Retina (tissue), 1 donor: ENCODE data around the gene CASTOR1.
A peak's percentile ranks its signal among the peaks of the same experiment; 100 is the strongest.
"Not testable (repeated sequence)": the region's sequence is repeated elsewhere in the genome, so short reads cannot be mapped to it uniquely, and the experiment has no call there.

ENCODE experiments used
- DNase-seq: peaks from one replicate; pipeline ENCODE4 v3.0.0-alpha.2; 2016

CASTOR1 gene

DNA sequence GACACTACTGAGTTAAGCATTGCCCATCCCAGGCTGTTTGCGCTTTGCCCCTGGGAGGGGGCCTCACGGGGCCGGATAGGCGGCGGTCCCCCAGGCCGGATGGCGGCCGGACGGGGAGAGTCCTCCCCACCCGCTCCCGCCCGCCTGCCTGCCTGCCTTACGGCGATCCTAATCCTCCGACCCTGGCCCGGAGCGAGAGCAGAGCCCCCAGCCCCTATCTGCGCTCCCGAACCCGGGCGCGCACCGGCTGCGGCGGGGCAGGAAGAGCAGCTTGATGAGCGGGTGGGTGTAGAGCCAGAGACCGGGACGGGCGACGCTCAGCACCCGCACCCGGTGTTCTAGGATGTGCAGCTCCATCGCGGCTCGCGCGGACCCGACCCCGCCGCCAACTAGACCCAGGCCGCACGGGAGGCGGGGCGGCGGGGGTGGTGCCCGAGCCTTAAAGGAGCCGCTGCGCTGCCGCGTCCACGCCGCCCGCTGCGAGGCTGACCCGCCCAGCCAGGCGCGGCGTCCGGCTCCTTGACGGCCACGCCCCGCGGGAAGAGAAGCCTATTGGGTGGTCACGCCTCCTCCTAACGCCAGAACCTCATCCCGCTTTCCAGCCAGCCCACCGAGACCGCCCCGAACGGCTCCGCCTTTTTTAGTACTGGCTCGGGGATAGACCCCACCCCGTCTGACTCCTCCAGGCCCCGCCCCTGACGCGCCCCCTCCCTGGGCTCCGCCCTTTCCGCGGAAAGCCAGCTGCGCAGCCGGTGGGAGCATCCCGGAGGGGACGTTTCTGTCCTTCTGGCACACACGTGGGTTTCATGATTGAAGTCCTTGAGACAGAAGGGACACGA, at the start of gene CASTOR1:
Gene CASTOR1 (minus strand): TSS at position 365 of the 839 bp plus-strand sequence. CDS start 8 bp downstream, at position 357.
- peak; percentile 94 for DNase-seq

DNA sequence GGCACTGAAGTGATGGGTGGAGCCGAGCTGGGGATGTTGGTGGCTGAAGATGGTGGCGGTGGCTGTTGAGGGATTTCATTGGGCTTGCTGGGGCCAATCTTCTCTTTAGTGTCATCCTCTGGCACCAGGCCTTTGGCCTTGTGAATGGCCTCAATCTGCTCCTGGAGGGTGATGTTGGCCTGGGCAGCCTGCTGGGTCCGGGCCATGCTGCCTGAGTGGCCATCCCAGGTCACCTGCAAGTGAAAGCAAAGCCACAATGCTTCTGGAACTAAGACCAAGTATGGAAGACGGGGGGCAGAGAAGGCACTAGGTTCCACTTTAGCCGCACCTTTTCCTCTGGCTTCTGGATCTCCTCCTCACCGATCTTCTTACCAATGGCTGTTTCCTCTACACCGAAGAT, 49.5 kb upstream of the CASTOR1 start:
- no peak for DNase-seq

DNA sequence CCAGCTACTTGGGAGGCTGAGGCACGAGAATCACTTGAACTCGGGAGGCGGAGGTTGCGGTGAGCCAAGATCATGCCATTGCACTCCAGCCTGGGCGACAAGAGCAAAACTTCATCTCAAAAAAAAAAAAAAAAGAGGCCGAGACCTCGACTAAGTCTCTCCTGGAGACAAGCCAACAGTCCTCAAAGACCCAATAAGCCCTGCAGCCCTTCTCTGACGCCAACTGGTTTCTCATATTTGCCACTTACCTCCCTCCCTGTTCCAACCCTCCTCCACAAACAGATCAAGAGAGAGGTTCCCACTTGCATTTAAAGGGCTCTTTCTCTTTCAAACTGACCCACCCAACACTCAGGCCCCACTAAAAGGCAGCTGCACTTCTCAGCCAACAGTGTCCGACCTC, 49.0 kb upstream of the CASTOR1 start:
- not testable (repeated sequence) for DNase-seq

DNA sequence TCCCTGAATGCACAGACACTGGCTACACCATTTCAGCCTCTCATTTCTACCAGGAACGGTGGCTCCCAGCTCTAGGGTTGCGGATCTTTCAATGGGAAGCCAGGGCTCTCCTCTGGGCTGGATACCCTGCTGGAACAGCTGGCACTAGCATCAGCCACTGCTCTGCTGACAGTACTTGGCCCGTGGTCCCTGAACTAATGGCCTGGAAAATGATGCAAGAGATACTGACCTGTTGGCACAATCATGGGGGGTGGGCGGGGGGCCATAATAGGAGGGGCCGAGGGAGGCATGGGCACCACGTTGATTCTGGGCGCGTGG, 48.1 kb upstream of the CASTOR1 start:
- DNase-seq: no peak

DNA sequence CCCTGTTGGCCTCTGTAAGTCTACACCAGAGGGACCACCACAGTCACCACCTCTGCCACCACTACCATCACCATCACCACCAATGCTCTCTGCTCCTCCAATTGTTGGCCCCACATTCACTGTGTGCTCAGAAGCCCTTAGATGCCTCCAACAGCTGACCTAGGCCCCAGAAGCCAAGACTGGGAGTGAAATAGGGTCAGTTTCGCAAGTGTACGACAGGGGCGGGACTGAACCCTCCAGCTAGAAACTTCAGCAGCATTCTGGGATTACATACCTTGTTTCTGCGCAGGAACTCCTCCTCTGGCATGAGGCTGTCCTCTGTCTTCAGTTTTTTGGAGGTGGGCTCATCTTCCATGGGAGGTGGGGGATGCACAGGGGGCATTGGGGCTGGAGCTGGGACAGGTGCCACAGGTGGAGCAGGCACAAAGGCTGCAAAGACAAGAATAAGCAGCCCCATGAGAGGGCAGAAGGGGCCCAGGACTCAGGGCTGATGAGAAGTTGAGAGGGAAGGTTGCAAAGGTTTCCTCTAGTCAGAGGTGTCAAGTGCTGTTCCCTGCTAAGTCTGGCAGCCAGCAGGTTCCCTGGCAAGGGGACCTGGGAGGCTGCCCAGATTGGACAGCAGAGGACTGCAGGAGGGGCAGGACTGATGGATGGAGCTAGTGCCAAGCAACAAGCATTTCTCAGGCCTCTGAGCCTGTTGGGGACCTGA, 47.6 kb upstream of the CASTOR1 start:
- no peak for DNase-seq

DNA sequence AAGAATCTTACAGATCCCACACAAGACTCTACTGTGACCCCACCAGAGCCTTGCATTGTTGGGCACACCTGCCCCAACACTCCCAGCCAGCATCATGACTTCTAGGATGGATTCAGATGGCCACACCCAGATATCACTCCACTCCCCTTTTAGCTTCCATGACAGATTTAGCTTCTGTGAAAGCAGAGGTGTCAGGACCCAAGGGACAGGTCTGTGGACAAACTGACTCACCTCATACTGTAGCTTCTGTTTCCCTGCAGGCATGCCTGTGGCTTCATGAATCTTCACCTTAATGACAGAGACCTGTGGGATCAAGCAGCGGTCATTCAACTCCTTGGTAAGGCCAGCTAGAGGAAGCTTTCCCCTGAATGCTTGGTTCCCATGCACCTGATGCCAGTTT, 45.9 kb upstream of the CASTOR1 start:
- no peak for DNase-seq

DNA sequence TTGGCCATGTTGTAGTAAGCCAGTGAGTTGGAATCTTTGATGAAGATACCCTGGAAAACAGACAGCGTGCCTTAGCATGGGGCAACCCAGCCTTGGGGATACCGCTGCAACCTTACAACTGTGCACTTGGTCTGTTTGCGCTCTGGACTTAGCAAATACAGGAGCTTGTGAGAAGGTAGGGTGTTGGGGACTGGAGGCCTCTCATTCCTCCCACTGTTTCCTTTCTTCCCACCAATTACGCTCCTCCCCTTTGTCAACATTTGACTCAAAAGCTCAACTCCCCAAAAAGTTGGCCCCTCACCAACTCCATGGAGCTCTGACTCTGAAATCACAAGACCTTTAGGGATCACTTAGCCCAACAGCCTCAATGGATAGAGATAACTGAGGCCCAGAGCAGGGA, 45.3 kb upstream of the CASTOR1 start:
- no peak for DNase-seq

DNA sequence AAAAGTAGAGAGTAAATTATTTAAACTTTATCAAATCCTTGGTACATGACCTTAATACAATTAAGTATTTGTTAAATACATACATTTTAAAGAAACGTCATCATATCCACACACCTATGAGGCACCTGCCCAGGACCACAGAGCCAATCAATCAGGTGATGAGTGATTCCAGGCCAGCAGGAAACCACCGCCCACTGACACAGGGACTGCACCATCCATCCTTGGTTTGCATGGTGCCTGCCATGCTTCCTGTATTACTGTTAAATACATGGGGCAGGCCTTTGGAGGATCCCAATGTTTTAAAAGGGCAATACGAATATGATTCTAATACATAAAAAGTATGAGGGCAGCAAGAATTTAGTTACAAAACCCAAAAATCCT, 44.4 kb upstream of the CASTOR1 start:
- DNase-seq: no peak

DNA sequence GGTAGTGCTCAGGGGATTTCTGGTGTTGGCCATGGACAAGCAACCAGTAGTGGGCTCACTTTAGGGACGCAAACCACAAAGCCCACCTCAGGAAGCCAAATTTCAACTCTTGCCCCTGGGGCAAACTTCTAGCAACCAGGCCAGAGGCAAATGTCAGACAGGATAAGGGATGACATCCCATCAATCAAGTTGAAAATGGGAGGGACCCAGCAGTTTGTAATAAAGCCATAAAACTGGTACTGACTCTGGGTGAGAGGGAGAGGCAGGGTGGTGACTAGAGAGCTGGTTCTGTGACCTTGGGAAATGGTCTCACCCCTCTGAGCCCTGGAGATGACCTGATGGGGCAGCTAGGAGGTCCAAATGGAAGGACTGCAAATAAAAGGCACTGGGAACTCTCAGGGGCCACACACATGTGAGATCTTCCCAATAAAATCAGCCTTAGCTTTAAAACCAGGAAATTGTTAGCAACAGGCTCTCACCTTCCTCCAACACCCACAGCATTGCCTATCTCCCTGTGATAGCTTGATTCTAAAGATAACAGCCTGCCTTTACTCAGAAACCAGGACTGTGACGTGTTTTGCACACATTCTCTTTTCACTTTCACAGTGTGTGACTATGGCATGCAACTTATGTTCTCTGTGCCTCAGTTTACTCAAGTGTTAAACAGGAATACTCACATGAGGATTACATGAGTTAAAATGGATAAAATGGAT, 43.8 kb upstream of the CASTOR1 start:
- no peak for DNase-seq

DNA sequence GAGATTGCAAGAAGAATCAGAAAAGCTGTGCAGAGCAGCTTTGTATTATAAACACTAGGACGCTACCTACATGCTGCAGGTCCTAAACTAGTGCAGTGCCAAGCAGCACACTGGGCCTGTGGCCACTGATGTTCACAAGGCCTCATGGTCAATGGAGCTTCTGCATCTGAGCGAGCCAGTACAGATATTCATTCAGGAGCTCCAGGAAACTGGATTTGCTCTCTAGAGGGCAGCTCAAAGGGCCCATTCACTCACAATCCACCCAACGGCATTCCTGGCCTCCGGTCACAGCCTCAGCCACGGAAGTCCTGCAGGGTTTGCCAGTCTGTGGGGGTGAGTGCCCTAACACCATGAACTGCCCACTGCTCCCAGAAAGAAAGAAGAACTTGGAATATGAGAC, 43.2 kb upstream of the CASTOR1 start:
- DNase-seq: no peak

DNA sequence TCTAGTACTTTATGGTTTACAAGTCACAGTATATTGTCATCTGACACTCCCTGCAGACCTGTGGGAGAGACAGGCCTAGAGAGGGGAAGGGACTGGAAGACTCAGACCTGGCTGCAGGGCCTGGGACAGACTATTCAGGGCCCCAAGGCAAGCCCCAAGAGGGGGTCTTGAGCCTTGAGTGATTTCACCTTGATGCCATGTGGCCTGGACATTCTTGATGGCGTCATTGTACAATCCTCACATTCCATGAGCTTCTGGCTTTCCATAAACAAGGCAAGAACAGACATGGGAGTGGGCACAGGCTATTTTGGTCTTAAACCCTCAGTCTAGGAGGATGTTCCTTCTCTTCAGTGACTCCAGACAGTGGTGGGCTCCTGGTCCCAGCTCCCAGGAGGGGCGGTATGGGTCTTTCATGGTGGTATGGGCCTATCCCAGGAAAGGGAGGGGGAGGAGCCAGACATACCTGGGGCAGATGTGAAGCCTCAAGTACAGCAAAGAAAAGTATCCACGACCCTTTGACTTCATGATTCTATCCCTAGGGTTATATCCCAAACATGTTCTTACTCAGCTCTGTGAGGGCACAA, 39.3 kb upstream of the CASTOR1 start:
- DNase-seq: no peak

DNA sequence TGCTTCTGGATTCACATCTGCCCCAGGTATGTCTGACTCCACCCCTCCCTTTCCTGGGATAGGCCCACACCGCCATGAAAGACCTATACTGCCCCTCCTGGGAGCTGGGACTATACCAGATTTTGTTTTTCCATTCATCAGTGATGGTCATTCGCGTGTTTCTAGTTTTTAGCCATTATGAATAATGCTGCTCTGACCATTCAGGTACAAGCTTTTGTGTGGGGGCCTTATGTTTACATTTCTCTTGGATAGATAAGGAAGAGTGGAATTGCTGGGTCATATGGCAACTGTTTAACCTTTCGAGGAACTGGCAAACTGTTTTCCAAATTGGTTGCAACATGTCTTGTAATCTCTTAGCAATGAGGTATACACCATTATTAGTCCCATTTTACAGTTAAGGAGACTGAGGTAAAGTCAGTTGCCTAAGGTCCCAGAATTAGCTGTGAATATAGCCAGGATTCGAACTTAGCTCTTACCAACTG, 38.6 kb upstream of the CASTOR1 start:
- no peak for DNase-seq

DNA sequence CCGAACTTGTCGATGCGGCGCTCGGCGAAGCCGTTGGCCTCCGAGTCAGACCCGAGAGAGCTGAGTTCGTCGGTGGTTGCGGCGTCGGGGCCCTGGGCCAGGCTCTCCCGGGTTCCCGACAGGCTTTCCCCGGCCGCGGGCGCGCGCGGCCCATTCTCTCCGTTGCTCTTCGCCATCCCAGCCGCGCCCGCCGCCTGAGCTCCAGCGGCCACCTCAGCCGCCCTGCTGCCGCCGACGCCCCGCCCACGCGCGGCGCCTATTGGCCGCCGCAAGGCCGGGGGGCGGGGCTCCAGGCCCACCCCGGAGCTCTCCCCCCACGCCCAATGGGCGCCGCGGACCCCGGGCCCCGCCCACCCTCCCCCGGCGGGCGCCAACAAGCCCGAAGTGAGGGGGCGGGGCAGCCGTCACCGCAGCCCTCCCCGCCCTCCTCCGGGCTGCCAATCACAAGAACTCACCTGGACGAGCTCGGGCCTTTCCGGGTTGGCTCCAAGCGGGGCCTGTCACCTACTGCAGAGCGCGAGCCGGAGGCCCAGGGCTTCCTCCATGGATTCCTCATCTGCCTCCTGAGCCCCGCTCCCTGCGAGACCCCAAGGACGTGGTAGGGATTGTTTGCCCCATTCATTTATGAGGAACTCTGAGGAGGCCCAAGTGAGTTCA, 37.5 kb upstream of the CASTOR1 start, which contains the start of gene TBC1D10A:
Gene TBC1D10A (minus strand): TSS at position 236 of the 657 bp plus-strand sequence. CDS start 60 bp downstream, at position 176.
- DNase-seq: peak; percentile 88

DNA sequence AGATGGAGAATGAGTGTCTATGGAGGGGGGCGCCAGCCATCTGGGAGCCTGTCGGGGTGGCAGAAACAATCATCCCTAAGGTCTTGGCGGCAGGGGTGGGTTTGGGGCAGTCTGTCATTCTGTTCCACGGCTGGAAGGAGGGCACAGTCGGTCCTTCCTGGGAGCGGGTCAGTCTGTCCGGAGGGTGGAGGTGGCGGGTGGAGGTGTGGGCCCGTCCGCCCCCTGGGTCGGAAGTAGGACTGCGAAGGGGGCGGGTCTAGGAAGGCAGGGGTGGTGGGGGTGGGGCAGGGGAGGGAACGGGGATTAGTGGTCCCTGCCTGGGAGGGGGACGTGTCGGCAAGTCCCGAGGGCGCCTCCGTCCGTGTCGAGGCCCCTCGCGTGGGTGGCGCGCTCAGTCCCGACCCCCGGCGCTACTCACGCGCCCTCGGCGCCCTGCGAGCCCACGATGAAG, 37.0 kb upstream of the CASTOR1 start:
- no peak for DNase-seq

DNA sequence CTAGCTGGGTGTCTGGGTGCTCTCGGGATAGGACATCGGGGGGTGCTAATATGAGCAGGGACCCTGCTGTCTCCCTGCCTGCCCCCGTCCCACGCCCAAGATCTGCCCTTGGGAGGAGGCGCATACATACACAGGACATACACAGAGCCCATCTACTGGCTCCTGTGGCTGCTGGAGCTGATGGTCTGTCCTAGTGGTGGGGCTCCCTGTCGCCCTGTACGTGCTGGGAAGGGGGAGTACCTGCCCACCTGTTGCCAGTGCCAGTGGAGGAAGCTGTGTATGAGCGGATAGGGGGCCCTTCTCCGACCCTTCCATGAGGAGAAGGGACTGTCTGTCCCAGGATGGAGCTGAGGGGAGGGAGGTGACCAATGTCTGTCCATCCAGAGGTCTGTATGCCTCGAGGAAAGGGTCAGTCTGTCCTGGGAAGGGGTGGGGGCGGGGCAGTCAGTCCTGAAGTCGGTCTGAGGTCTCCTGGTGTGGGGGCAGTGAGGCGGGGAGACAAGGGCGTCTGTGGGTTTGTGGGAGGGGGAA, 36.5 kb upstream of the CASTOR1 start:
- DNase-seq: no peak

DNA sequence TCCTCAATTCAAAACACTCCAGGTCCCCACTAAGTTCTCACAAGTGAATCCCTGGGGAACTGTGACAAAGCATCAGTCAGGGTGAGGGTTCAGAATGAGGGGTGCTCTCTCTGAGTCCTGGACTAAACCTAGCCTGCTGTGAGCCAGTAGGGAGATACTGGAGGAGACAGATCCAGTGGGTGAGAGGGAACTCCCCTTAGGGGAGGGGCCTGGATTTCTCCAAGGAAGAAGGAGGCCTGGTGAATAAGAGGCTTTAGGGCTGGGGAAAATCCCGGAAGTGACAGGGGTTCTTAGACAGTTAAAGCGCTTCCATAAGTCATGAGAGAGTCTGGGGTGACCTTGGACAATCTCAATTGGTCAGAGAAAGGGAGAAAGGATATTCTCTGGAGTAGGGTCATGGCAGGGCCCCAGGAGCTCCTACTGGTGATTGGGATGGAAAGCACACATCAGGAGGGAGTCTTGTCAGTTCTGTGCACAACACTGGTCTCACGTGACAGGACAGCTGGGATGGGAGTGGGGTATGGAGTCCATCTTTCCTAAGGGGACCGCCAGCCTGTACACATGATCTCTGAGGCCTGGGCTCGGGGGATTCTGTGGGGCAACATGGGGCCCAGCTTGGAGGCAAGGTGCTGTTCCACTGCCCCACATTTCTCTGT, 35.9 kb upstream of the CASTOR1 start:
- no peak for DNase-seq

DNA sequence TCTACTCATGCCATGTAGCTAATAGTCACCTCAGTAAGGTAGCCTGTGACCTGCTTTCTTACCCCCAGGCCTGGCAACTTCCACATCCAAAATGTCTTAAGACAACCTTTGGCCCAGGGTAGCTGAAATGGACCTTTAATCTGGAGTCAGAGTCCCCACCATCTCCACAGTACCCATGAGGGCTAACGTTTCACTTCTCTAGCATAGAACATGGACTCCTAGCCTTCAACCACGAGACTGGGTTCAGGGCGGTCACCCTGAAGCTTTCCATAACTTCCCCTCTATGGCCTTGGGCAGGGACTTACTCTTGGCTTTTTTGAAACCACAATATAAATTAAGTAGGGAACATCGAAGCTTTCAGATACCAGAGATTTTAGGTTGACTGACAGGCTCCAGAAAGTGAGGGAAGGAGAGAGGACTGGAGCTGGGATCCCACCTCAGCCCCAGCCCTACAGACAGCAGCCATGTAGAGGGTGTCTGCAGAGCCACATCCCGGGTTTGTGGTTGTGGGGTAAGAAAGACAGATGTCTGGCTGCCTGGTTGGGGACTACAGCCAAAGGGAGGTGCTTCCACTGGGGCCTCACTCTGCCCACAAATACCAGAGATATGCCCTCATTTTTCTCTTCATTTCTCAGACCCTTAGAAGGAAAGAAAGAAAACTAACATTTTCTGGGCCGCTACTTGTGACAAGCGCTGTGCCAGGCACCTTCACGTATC, 34.9 kb upstream of the CASTOR1 start:
- DNase-seq: no peak

DNA sequence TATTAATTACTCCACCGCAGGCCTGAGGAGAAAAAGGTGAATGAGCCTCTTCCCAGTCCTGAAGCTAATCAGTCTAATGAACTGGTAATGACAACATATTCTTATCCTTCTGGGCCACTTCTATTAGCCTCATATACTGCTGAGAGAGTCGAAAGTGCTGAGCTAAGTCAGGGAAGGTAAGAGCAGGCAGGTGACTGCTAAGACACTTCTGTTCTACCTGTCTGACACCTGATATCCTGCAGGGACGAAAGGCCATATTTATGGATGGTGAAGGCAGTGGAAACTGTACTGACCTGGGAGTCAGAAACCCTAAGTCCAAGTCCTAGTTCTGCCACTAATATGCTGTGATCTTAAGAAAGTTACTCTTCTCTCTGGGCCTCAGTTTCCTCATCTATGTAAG, 33.9 kb upstream of the CASTOR1 start:
- no peak for DNase-seq

DNA sequence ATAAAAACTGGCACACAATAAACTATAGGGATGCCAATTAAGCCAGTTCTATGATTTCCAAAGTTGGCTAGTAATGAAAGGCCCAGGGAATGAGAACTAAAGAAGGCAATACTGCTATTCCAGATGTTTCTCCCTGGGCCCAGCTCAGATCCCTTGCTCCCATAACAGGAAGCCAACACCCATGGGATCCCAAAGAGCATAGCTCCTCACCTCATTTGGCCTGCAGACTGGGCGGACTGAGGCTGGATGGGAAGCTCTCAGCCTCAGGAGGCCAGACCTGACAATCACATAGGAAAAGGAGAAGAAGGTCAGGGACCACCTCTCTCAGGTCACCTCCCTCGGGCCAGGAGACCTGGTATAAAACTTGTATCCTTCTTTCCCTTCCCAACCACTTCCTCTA, 32.2 kb upstream of the CASTOR1 start:
- DNase-seq: no peak

DNA sequence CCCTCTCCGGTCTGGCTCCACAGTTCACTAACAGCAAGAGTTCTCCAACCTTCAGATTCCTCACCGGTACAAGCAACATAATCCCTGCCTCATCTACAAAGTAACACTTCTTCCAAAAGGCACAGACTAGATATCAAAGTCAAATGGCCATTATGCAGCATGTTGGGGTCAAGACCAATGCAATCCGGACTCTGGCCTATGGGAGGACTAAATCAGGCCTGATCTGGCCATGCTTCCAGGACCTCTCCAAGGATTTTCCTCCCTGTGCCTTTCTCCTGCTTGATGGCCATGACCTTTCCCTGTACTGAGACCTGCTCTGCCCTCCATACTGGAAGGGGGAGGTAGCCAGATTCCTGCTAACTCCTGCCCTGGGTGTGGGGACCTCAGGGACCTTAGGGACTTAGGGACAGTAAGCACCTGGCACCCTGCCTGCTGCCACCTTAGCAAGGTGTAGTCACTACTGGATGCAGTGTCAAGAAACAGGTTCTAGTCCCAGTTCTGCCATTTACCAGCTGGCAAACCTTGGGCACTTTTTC, 30.8 kb upstream of the CASTOR1 start:
- no peak for DNase-seq
